SW480 (cell line): ENCODE measurements around the gene EREG.

ENCODE experiments used
- DNase-seq: peaks from one replicate; pipeline ENCODE4 v3.0.0-alpha.2; 2016; ENCODE audit warnings: low spot score

Gene EREG

GRCh38 chr4:74426101-74426500 is 61.2 kb downstream of the EREG start:
- no peak for DNase-seq

GRCh38 chr4:74428276-74428675 is 63.3 kb downstream of the EREG start:
- DNase-seq = peak; percentile 24

- no peak for DNase-seq
Measured at GRCh38 chr4:74431113-74431826, 66.3 kb downstream of the EREG start.

- DNase-seq = no peak
Measured at GRCh38 chr4:74433043-74433442, 68.1 kb downstream of the EREG start.

- DNase-seq = no peak
Measured at GRCh38 chr4:74433541-74434172, 68.7 kb downstream of the EREG start.

- no peak for DNase-seq
Measured at GRCh38 chr4:74435296-74435695, 70.4 kb downstream of the EREG start.

- no peak for DNase-seq
Measured at GRCh38 chr4:74437866-74438265, 72.9 kb downstream of the EREG start.
